HepG2 (cell line): Measurements from ENCODE around the gene C1QBP. TPM values are rescaled to one million over a fixed set of nuclear protein-coding genes. Genes with fewer than 3 reads are reported as not detected.

Source experiments
- ATF7-NPFF ChIP-seq: sonication (generic); formaldehyde crosslinking; IDR thresholded peaks from 2 replicates; pipeline ENCODE4 v1.8.1; 2023; ENCODE audit warnings: mild to moderate bottlenecking, low read depth, missing genetic modification reagents, moderate library complexity
- DDIT3 ChIP-seq: sonication (generic); formaldehyde crosslinking; IDR thresholded peaks from 2 replicates; pipeline ENCODE4 v1.4.0; 2020; ENCODE audit warnings: mild to moderate bottlenecking, missing genetic modification reagents
- DNMT3B ChIP-seq: conservative IDR thresholded peaks from 2 replicates; pipeline ENCODE4 v1.6.1; 2016; ENCODE audit warnings: missing biosample characterization, control low read depth
- KDM3A ChIP-seq: IDR thresholded peaks from 2 replicates; pipeline ENCODE4 v1.6.1; 2018; ENCODE audit warnings: low read depth, missing compliant biosample characterization
- KLF6 ChIP-seq: IDR thresholded peaks from 2 replicates; pipeline ENCODE4 v1.8.0; 2016; ENCODE audit warnings: missing biosample characterization, missing genetic modification reagents
- MBNL3 ChIP-seq: fragments of 250-450 bp; sonication (Bioruptor Pico); conservative IDR thresholded peaks from 2 replicates; pipeline ENCODE4 v1.8.0; 2022; ENCODE audit warnings: mild to moderate bottlenecking, inconsistent platforms
- MEIS1 ChIP-seq: sonication (generic); formaldehyde crosslinking; IDR thresholded peaks from 2 replicates; pipeline ENCODE4 v1.9.0; 2021; ENCODE audit warnings: mild to moderate bottlenecking, missing genetic modification reagents, moderate library complexity, borderline replicate concordance
- NBN ChIP-seq: fragments of 450-650 bp; conservative IDR thresholded peaks from 2 replicates; pipeline ENCODE4 v1.6.1; 2017
- POLR2AphosphoS5 ChIP-seq: IDR thresholded peaks from 2 replicates; pipeline ENCODE4 v1.6.1; 2012; ENCODE audit warnings: low read depth, low read length
- PRDM15 ChIP-seq: sonication (generic); formaldehyde crosslinking; IDR thresholded peaks from 2 replicates; pipeline ENCODE4 v1.4.0; 2020; ENCODE audit warnings: missing genetic modification reagents
- SIN3A ChIP-seq: IDR thresholded peaks from 2 replicates; pipeline ENCODE4 v1.6.1; 2011; ENCODE audit warnings: low read depth, mild to moderate bottlenecking, control low read depth, low read length, borderline replicate concordance
- SMAD3 ChIP-seq: sonication (generic); formaldehyde crosslinking; IDR thresholded peaks from 2 replicates; pipeline ENCODE4 v1.4.0; 2020; ENCODE audit warnings: missing genetic modification reagents
- SMARCC2 ChIP-seq: fragments of 450-650 bp; IDR thresholded peaks from 2 replicates; pipeline ENCODE4 v1.6.1; 2017; ENCODE audit warnings: antibody characterized with exemption, mild to moderate bottlenecking
- ZBTB37 ChIP-seq: sonication (generic); formaldehyde crosslinking; IDR thresholded peaks from 2 replicates; pipeline ENCODE4 v1.4.0; 2020; ENCODE audit warnings: mild to moderate bottlenecking, missing genetic modification reagents
- ZMYM4 ChIP-seq: sonication (generic); formaldehyde crosslinking; IDR thresholded peaks from 2 replicates; pipeline ENCODE4 v1.8.1; 2023; ENCODE audit warnings: mild to moderate bottlenecking, missing genetic modification reagents
- ZNF143 ChIP-seq: sonication (generic); formaldehyde crosslinking; IDR thresholded peaks from 2 replicates; pipeline ENCODE4 v1.4.0; 2020; ENCODE audit warnings: missing genetic modification reagents
- ZNF513 ChIP-seq: sonication (generic); formaldehyde crosslinking; conservative IDR thresholded peaks from 2 replicates; pipeline ENCODE4 v1.5.0; 2020; ENCODE audit warnings: missing genetic modification reagents
- ZNF580 ChIP-seq: IDR thresholded peaks from 2 replicates; pipeline ENCODE4 v1.6.1; 2016; ENCODE audit warnings: low read depth, borderline replicate concordance
- ZNF883 ChIP-seq: sonication (generic); formaldehyde crosslinking; IDR thresholded peaks from 2 replicates; pipeline ENCODE4 v1.5.1; 2020; ENCODE audit warnings: mild to moderate bottlenecking, missing genetic modification reagents; ENCODE audit errors: not compliant biosample characterization
- polyA plus RNA-seq, 8 experiments: library from polyadenylated mRNA; depleted of rRNA in 3 of 8; stranded (reverse) in 7 of 8; unstranded in 1 of 8; fragments of >200 nt; fragmentation: Illumina TruSeq in 4 of 8; extraction: Trizol in 4 of 8; gene quantifications; 2 replicates each; pipeline versions ENCODE4 v1.2.1 to v1.2.3, GENCODE V29; 2011 to 2016; ENCODE audit warnings: low read depth in 4 of 8, missing spikeins in 1 of 8, mixed read lengths in 1 of 8; ENCODE audit not compliant: insufficient read depth in 1 of 8
- total RNA-seq, 5 experiments: library from RNA; depleted of rRNA; stranded (reverse); fragments of >200 nt; fragmentation: Illumina TruSeq; extraction: Trizol; gene quantifications; 2 replicates each; pipeline ENCODE4 v1.2.3, GENCODE V29; 2016; ENCODE audit warnings: low read depth in 1 of 5
- TF ChIP-seq, protein P1 (sequence below): sonication (generic); formaldehyde crosslinking; IDR thresholded peaks from 2 replicates; pipeline ENCODE4 v1.5.1; 2020; ENCODE audit warnings: missing genetic modification reagents, mild to moderate bottlenecking, borderline replicate concordance
- TF ChIP-seq, protein P2 (sequence below): sonication (generic); formaldehyde crosslinking; IDR thresholded peaks from 2 replicates; pipeline ENCODE4 v1.4.0; 2020; ENCODE audit warnings: missing genetic modification reagents; ENCODE audit errors: not compliant biosample characterization

The C1QBP gene
- total and polyA plus RNA-seq, 2 of the 13 experiments (the other 11 are each of a cell fraction or from before 2014, with no cell fraction given), result 219 to 680 TPM

DNA sequence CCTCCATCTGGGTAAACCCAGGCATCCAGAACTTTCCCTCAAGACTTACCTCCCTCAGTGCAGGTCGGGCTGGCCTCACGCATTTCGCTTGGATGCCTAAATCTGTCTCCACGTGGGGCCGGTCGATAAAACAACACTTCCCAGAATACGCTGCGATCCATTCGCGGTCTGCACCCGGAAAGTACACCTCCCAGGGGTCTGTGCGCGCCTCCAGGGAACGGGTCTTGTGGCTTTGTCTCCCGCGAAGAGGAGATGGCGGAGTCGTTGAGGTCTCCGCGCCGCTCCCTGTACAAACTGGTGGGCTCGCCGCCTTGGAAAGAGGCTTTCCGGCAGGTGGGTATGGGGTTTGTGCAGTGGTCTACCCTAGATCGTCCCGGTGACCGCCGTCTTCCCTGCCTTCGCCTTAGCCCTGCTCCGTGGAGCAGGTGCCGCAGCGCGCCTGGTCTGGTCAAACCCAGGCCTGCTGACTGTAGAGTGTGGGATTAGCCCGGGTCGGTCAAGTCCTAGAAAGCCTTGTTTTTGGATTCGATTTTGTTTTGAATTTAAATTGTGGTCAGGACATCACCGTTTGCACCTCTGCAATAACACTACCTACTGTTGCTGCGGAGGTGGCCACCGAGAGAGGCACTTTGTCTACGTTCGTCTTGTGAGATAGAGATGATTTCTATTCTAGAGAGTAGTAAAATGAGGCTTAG, 18.8 kb downstream of the C1QBP start, which contains the start of gene RPAIN (continued):
- TF ChIP-seq, protein P1, sequence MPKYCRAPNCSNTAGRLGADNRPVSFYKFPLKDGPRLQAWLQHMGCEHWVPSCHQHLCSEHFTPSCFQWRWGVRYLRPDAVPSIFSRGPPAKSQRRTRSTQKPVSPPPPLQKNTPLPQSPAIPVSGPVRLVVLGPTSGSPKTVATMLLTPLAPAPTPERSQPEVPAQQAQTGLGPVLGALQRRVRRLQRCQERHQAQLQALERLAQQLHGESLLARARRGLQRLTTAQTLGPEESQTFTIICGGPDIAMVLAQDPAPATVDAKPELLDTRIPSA, result peak; percentile 29; the same call in 1 of the 2 replicates
- TF ChIP-seq ZNF580 (CRISPR knock-in tag), result peak; percentile 62
- TF ChIP-seq ATF7-NPFF (CRISPR knock-in tag), result peak; percentile 25
- TF ChIP-seq KLF6 (CRISPR knock-in tag), result peak; percentile 43; the same call in 1 of the 2 replicates
- TF ChIP-seq PRDM15 (CRISPR knock-in tag), result no peak
- TF ChIP-seq NBN, result no peak
- TF ChIP-seq SMARCC2, result no peak
- TF ChIP-seq, protein P2, sequence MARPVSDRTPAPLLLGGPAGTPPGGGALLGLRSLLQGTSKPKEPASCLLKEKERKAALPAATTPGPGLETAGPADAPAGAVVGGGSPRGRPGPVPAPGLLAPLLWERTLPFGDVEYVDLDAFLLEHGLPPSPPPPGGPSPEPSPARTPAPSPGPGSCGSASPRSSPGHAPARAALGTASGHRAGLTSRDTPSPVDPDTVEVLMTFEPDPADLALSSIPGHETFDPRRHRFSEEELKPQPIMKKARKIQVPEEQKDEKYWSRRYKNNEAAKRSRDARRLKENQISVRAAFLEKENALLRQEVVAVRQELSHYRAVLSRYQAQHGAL (CRISPR knock-in tag), result no peak
- peak; percentile 79 for TF ChIP-seq SIN3A
- TF ChIP-seq SMAD3, result peak; percentile 45; the same call in 1 of the 2 replicates
- no peak for TF ChIP-seq MEIS1 (CRISPR knock-in tag)
- no peak; the same call in 1 of the 2 replicates for TF ChIP-seq ZNF513 (CRISPR knock-in tag)
- peak; percentile 64 for TF ChIP-seq ZMYM4
- peak; percentile 94 for TF ChIP-seq ZNF143 (CRISPR knock-in tag)
- TF ChIP-seq DNMT3B (CRISPR knock-in tag), result 0 out of 2 replicates have a peak, but pooled peaks have one; percentile 36
- TF ChIP-seq ZNF883 (CRISPR knock-in tag), result no peak
- no peak for TF ChIP-seq MBNL3 (CRISPR knock-in tag)
- TF ChIP-seq KDM3A (CRISPR knock-in tag), result peak; percentile 53; the same call in 1 of the 2 replicates
- TF ChIP-seq DDIT3 (CRISPR knock-in tag), result no peak
- peak; percentile 96 for TF ChIP-seq POLR2AphosphoS5
- TF ChIP-seq ZBTB37 (CRISPR knock-in tag), result peak; percentile 58; the same call in 1 of the 2 replicates
